GM23338 (cell line): ENCODE data around the gene PAMR1. TPM values are rescaled to one million over a fixed set of nuclear protein-coding genes. Genes with fewer than 3 reads are reported as not detected.
A peak's percentile ranks its signal among the peaks of the same experiment; 100 is the strongest.
"Not testable (repeated sequence)": the region's sequence is repeated elsewhere in the genome, so short reads cannot be mapped to it uniquely, and the experiment has no call there.

ENCODE experiments used
- ATAC-seq: fragments of 200-7000 bp; cut with Tn5 transposase; 3 replicates; pipeline ENCODE4 v1.9.1; 2020
- DNase-seq: peaks from one replicate; pipeline ENCODE4 v3.0.0-alpha.2; 2015; ENCODE audit warnings: low spot score
- H2AFZ ChIP-seq: fragments of 200-600 bp; sonication (generic); 2 replicates; pipeline ENCODE4 v1.8.0; 2016; ENCODE audit warnings: antibody characterized with exemption, mild to moderate bottlenecking, moderate library complexity
- H3F3A ChIP-seq: fragments of 200-600 bp; sonication (generic); replicated peaks from 2 replicates; pipeline ENCODE4 v1.8.0; 2017; ENCODE audit warnings: antibody characterized with exemption, mixed run types, low read depth
- H3K27ac ChIP-seq: fragments of 200-600 bp; sonication (generic); 2 replicates; pipeline ENCODE4 v1.6.1; 2016; ENCODE audit warnings: low read depth
- H3K27me3 ChIP-seq: fragments of 200-600 bp; sonication (generic); 2 replicates; pipeline ENCODE4 v1.8.0; 2016; ENCODE audit warnings: mild to moderate bottlenecking, mixed run types, moderate library complexity; ENCODE audit not compliant: insufficient read depth
- H3K36me3 ChIP-seq: fragments of 200-600 bp; sonication (generic); 2 replicates; pipeline ENCODE4 v1.8.0; 2016; ENCODE audit warnings: mild to moderate bottlenecking; ENCODE audit not compliant: insufficient read depth
- H3K4me1 ChIP-seq: fragments of 200-600 bp; sonication (generic); 2 replicates; pipeline ENCODE4 v1.8.0; 2016; ENCODE audit warnings: mild to moderate bottlenecking, moderate library complexity; ENCODE audit not compliant: insufficient read depth
- H3K4me2 ChIP-seq: fragments of 200-600 bp; sonication (generic); 2 replicates; pipeline ENCODE4 v1.7.1; 2017; ENCODE audit warnings: mixed run types
- H3K4me3 ChIP-seq: fragments of 200-600 bp; sonication (generic); 2 replicates; pipeline ENCODE4 v1.6.1; 2016; ENCODE audit warnings: mixed run types
- H3K79me2 ChIP-seq: fragments of 200-600 bp; sonication (generic); replicated peaks from 2 replicates; pipeline ENCODE4 v1.8.0; 2017; ENCODE audit warnings: mild to moderate bottlenecking; ENCODE audit not compliant: insufficient read depth
- H3K9me2 ChIP-seq: fragments of 200-600 bp; sonication (generic); 2 replicates; pipeline ENCODE4 v1.8.0; 2017; ENCODE audit not compliant: insufficient read depth
- H4K20me1 ChIP-seq: fragments of 200-600 bp; sonication (generic); replicated peaks from 2 replicates; pipeline ENCODE4 v1.8.0; 2017; ENCODE audit warnings: mild to moderate bottlenecking; ENCODE audit not compliant: insufficient read depth
- H3K27ac Mint-ChIP-seq: 2 replicates; pipeline ENCODE4 v1.8.0; 2020; ENCODE audit warnings: inconsistent platforms, mild to moderate bottlenecking, moderate library complexity, mixed read lengths
- H3K27me3 Mint-ChIP-seq: 3 replicates; pipeline ENCODE4 v1.8.0; 2022; ENCODE audit warnings: low read depth, mild to moderate bottlenecking, moderate library complexity, mixed read lengths, inconsistent platforms; ENCODE audit not compliant: insufficient read depth, poor library complexity
- H3K36me3 Mint-ChIP-seq: 3 replicates; pipeline ENCODE4 v1.8.0; 2021; ENCODE audit warnings: low read depth, mild to moderate bottlenecking, inconsistent platforms, moderate library complexity, mixed read lengths
- H3K4me1 Mint-ChIP-seq: 3 replicates; pipeline ENCODE4 v1.8.0; 2020; ENCODE audit warnings: mild to moderate bottlenecking, inconsistent platforms, mixed read lengths
- H3K4me3 Mint-ChIP-seq: 3 replicates; pipeline ENCODE4 v1.8.0; 2021; ENCODE audit warnings: moderate library complexity, mild to moderate bottlenecking, inconsistent platforms, mixed read lengths
- H3K9me3 Mint-ChIP-seq: 3 replicates; pipeline ENCODE4 v1.8.0; 2020; ENCODE audit warnings: moderate library complexity, mild to moderate bottlenecking, inconsistent platforms, mixed read lengths
- CREB1 ChIP-seq: fragments of 250-450 bp; sonication (Bioruptor Pico); IDR thresholded peaks from 2 replicates; pipeline ENCODE4 v1.5.0; 2020; ENCODE audit warnings: low read depth, mild to moderate bottlenecking, moderate library complexity
- CTCF ChIP-seq, 2 experiments: fragments of 200-600 bp in 1 of 2; sonication (generic) in 1 of 2; conservative IDR thresholded peaks; 2 replicates each; pipeline versions ENCODE4 v1.5.1 to v1.6.1; 2016 to 2017; ENCODE audit warnings: antibody characterized with exemption in 2 of 2, low read depth in 2 of 2, mild to moderate bottlenecking in 2 of 2, moderate library complexity in 1 of 2
- ETS1 ChIP-seq: IDR thresholded peaks from 2 replicates; pipeline ENCODE4 v1.6.1; 2016; ENCODE audit warnings: antibody characterized with exemption
- EZH2 ChIP-seq: fragments of 200-600 bp; sonication (generic); IDR thresholded peaks from one replicate; pipeline ENCODE4 v1.8.0; 2017; ENCODE audit warnings: antibody characterized with exemption, mild to moderate bottlenecking, low read depth; ENCODE audit not compliant: unreplicated experiment
- EZH2phosphoT487 ChIP-seq: fragments of 200-600 bp; sonication (generic); IDR thresholded peaks from one replicate; pipeline ENCODE4 v1.8.1; 2018; ENCODE audit warnings: antibody characterized with exemption; ENCODE audit not compliant: unreplicated experiment
- JUNB ChIP-seq: IDR thresholded peaks from one replicate; pipeline ENCODE4 v1.6.1; 2016; ENCODE audit warnings: antibody characterized with exemption; ENCODE audit not compliant: unreplicated experiment
- NANOG ChIP-seq: IDR thresholded peaks from 2 replicates; pipeline ENCODE4 v1.6.1; 2016; ENCODE audit warnings: antibody characterized with exemption, borderline replicate concordance
- POLR2AphosphoS5 ChIP-seq: IDR thresholded peaks from 2 replicates; pipeline ENCODE4 v1.6.1; 2016; ENCODE audit warnings: antibody characterized with exemption, low read depth
- STAT1 ChIP-seq: IDR thresholded peaks from one replicate; pipeline ENCODE4 v1.6.1; 2016; ENCODE audit warnings: antibody characterized with exemption; ENCODE audit not compliant: unreplicated experiment
- ZNF114 ChIP-seq: fragments of 250-450 bp; sonication (Bioruptor Pico); IDR thresholded peaks from 2 replicates; pipeline ENCODE4 v1.5.0; 2020; ENCODE audit warnings: mild to moderate bottlenecking, moderate library complexity
- ZNF331 ChIP-seq: fragments of 250-450 bp; sonication (Bioruptor Pico); IDR thresholded peaks from 2 replicates; pipeline ENCODE4 v1.5.0; 2020; ENCODE audit warnings: low read depth, mild to moderate bottlenecking, moderate library complexity
- polyA plus RNA-seq: library from polyadenylated mRNA; unstranded; fragments of >200 nt; fragmentation: Nextera tagmentation; extraction: Ambion mirVana; gene quantifications from 2 replicates; pipeline ENCODE4 v1.2.1, GENCODE V29; 2016
- total RNA-seq: library from RNA; depleted of rRNA; stranded (reverse); fragments of >200 nt; shearing (Covaris generic); gene quantifications from 2 replicates; pipeline ENCODE4 v1.2.3, GENCODE V29; 2014

Gene PAMR1
- total and polyA plus RNA-seq, 2 experiments from 2014 or later: 1.6 to 3.1 TPM

GRCh38 chr11:35523861-35524260 is 1.6 kb downstream of the PAMR1 start:
- no peak for DNase-seq
- H3K9me3 Mint-ChIP-seq: peaks cover 6% of the 10 kb centered on the region; the same call in 2 of the 3 replicates
- Histone ChIP-seq H3F3A (peaks cover 3% of the 10 kb centered on the region; the same call in 1 of the 2 replicates), H3K9me2 (0 out of 2 replicates have a peak, but pooled peaks cover 12% of the 10 kb centered on the region), H3K79me2 (no peaks in the 10 kb centered on the region), H3K36me3 (no peaks in the 10 kb centered on the region), H3K4me1 (peaks cover 29% of the 10 kb centered on the region), H3K27me3 (peaks cover 38% of the 10 kb centered on the region), H4K20me1 (no peaks in the 10 kb centered on the region), H3K27ac (no peak overlapping the region), H2AFZ (0 out of 2 replicates have a peak overlapping the region, but pooled peaks have one; percentile 19), H3K4me2 (peak overlapping the region; percentile 50; the same call in 1 of the 2 replicates), H3K4me3 (no peak overlapping the region)
- no peak for TF ChIP-seq CTCF (conservative IDR thresholded peaks at IDR 0.05; ENCODE audit: low read depth in 2 of 2)
- TF ChIP-seq EZH2: no peak
- no peak for TF ChIP-seq JUNB
- no peak for TF ChIP-seq STAT1
- no peak for TF ChIP-seq ETS1
- no peak for TF ChIP-seq EZH2phosphoT487
- TF ChIP-seq NANOG: no peak
- H3K27ac Mint-ChIP-seq: no peak overlapping the region
- no peak overlapping the region for H3K4me3 Mint-ChIP-seq
- no peak for ATAC-seq
- peaks cover 25% of the 10 kb centered on the region for H3K27me3 Mint-ChIP-seq
- peaks cover 22% of the 10 kb centered on the region; the same call in 2 of the 3 replicates for H3K4me1 Mint-ChIP-seq
- no peaks in the 10 kb centered on the region for H3K36me3 Mint-ChIP-seq

GRCh38 chr11:35523331-35523768 is 2.1 kb downstream of the PAMR1 start:
- H3K4me1 ChIP-seq: peaks cover 29% of the 10 kb centered on the region
- DNase-seq: no peak
- H3K4me2 ChIP-seq: peak overlapping the region; percentile 50; the same call in 1 of the 2 replicates
- Mint-ChIP-seq H3K27ac (no peak overlapping the region), H3K36me3 (no peaks in the 10 kb centered on the region), H3K4me1 (peaks cover 22% of the 10 kb centered on the region; the same call in 2 of the 3 replicates), H3K27me3 (peaks cover 25% of the 10 kb centered on the region), H3K9me3 (peaks cover 6% of the 10 kb centered on the region; the same call in 2 of the 3 replicates), H3K4me3 (no peak overlapping the region)
- no peak overlapping the region for H3K4me3 ChIP-seq
- 0 out of 2 replicates have a peak, but pooled peaks cover 12% of the 10 kb centered on the region for H3K9me2 ChIP-seq
- H3F3A ChIP-seq: peaks cover 3% of the 10 kb centered on the region; the same call in 1 of the 2 replicates
- peaks cover 38% of the 10 kb centered on the region for H3K27me3 ChIP-seq
- H3K27ac ChIP-seq: no peak overlapping the region
- 0 out of 2 replicates have a peak overlapping the region, but pooled peaks have one; percentile 19 for H2AFZ ChIP-seq
- no peak for ATAC-seq
- H4K20me1 ChIP-seq: no peaks in the 10 kb centered on the region
- no peaks in the 10 kb centered on the region for H3K79me2 ChIP-seq
- H3K36me3 ChIP-seq: no peaks in the 10 kb centered on the region
- TF ChIP-seq STAT1 (no peak), POLR2AphosphoS5 (no peak), CREB1 (CRISPR knock-in tag) (no peak), EZH2phosphoT487 (no peak), ZNF331 (no peak), ZNF114 (no peak)

- H3K4me1 ChIP-seq: peaks cover 29% of the 10 kb centered on the region
These were observed 3.3 kb downstream of the PAMR1 start for GRCh38 chr11:35522091-35522490.

More at GRCh38 chr11:35522091-35522490, 3.3 kb downstream of the PAMR1 start:
- H3K9me2 ChIP-seq, H3K36me3 ChIP-seq, H3K4me3 ChIP-seq, H2AFZ ChIP-seq, DNase-seq, H3F3A ChIP-seq, H4K20me1 ChIP-seq, H3K4me2 ChIP-seq, H3K36me3 Mint-ChIP-seq, H3K79me2 ChIP-seq, ATAC-seq, H3K27ac ChIP-seq, H3K4me3 Mint-ChIP-seq, H3K9me3 Mint-ChIP-seq, H3K27ac Mint-ChIP-seq: not testable (repeated sequence)
- Mint-ChIP-seq H3K27me3 (peaks cover 21% of the 10 kb centered on the region), H3K4me1 (peaks cover 22% of the 10 kb centered on the region; the same call in 2 of the 3 replicates)
- peaks cover 36% of the 10 kb centered on the region for H3K27me3 ChIP-seq
